Adrenal gland (tissue), 5 donors: ENCODE results near the gene CAVIN4.

Experiments used
- CTCF ChIP-seq, 6 experiments: fragments of 450-650 bp in 4 of 6; fragments of 200-600 bp in 2 of 6; sonication (generic) in 1 of 6; IDR thresholded peaks; 1 replicate in 5 of 6; 2 replicates in 1 of 6; pipeline versions ENCODE4 v1.5.1 to v1.8.0; 2016 to 2021; ENCODE audit warnings: antibody characterized with exemption in 6 of 6, mild to moderate bottlenecking in 2 of 6, moderate library complexity in 1 of 6
- POLR2A ChIP-seq, 2 donors: fragments of 450-650 bp; IDR thresholded peaks; one replicate each; pipeline ENCODE4 v1.6.1; 2017; ENCODE audit warnings: antibody characterized with exemption in 2 of 2, mild to moderate bottlenecking in 2 of 2, moderate library complexity in 1 of 2
- donor health status: DM: no; HTN: no; CAD: no.

DNA sequence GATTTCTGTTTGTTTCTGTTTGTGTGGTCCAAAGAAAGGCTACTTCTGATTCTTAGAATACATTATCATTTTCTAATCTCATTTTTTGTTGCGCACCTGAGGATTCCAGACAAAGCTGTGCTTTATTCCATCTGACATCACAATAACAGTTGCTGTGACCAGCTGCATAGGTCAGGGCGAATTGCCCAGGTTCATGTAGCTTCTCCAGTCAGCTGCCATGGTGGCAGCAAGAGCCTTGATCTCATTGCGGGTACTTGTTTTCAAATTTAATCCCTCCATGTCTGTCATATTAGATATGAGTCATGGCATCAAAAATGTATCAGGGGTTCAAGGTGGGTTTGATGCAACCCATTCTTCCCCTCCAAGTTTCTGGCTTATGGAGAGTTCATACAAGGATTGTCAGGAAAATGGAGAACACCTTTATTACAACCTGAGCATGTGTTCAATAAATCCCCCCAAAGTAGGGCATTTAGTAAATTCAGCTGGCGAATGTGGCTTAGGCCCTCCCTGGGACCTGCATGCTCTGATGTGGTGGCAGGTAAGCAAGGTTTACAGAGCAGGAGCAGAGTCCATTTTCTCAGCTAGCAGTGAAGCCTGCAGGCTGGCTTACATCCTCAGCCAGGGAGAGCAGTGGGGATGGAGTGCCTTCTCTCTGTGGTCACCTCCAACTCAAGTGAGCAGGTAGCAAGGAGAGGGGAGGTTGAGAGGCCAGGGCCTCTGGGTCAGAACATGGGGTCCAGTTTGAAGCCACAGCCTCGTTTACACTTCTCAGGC lies 13.9 kb downstream of the CAVIN4 start:
- TF ChIP-seq CTCF (IDR thresholded peaks at IDR 0.05) (no peak), POLR2A (IDR thresholded peaks at IDR 0.05) (no peak)
